ENCODE results near the gene XPA.
"Not testable (repeated sequence)": the region's sequence is repeated elsewhere in the genome, so short reads cannot be mapped to it uniquely, and the experiment has no call there.

XPA gene

DNA sequence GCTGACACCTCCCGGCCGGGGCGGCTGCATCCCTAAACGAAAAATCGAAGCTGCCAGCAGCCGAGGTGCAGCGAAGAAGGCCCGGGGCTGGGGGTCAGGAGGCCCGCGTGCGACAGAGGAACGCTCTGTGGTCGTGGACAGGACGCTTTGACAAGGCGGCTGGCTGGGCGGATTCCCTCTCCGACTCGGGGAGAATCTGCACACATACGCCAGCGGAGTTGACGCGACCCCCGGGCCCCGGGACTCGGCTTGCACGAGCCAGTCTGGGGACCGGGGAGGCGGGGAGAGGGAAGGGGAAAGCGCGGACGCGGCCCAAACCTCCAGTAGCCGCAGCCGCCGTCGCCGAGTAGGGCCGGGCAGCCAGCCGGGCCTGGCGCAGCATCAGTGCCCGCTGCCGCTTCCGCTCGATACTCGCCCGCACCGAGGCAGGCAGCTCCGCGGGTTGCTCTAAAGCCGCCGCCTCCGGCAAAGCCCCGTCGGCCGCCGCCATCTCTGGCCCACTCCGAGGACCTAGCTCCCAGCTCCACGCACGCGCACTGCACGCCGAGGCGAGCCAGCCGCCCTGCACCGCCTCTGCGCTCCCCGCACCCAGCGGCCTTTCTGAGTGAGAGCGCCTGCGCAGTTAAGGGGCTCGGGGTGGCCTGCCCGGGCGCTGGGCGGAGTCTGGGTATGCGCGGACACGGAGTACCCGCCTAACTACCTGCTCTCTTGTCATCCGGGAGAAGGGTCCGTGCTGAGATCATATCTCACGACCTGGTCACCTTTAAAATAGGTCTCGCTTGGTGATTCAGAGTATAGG lies at the start of gene XPA:
XPA (minus strand) TSS at position 538 of the 799 bp plus-strand sequence; CDS start at position 490, 48 bp downstream.
- peak; percentile 98 for DNase-seq (ENCODE audit: low spot score)

DNA sequence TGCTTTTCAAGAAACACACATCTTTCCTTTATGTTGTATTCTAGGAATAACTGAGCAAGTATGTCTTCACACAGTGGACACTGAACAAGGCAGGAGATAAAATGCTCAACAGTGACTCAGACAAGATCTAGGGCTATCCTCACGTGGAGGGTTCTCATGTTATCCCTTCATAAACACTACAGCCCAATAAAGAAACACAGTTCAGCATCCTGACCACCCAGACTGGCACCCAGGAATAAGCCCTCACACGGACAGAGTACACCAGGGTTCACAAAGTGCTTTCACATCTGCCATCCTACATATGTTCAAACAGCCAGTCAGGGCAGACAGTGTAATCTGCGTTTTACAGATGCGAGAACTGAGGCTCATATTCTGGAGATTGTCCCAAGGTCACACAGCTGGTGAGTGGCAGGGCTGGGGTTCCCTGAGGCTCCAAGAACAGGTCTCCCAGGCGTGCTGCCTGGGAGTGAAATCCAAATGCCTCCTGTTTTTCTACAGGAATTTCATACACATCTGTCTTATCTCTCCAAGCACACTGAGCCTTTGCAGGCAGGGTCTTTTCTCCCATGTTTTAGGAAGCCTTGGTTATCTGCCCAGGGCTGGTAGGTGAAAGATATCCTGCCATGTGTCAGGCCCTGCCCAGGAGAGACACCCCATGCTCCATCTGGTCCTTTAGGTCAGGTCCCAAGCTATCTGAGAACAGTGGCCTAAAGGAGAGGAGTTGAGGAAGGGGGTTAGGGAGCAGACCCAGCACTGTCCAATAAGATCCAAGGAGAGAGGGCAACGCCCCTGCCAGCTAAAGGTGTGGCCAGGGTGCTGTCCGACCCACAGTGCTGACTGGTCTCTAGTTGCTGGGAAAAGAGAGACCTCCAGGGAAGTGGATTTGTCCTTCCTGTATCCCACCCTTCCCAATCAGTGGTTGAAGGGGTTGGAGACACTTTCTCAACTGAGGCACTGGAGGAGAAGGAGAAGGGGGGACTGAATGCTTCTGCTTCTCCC lies 47.9 kb upstream of the XPA start:
- DNase-seq (ENCODE audit: low spot score): peak; percentile 58

GRCh38 chr9:97744025-97744424 lies 46.9 kb upstream of the XPA start:
- not testable (repeated sequence) for DNase-seq (ENCODE audit: low spot score)

- no peak for DNase-seq (ENCODE audit: low spot score)
These were observed 45.4 kb upstream of the XPA start for GRCh38 chr9:97742545-97742944.

GRCh38 chr9:97741947-97742346 lies 44.8 kb upstream of the XPA start:
- DNase-seq (ENCODE audit: low spot score): no peak

DNA sequence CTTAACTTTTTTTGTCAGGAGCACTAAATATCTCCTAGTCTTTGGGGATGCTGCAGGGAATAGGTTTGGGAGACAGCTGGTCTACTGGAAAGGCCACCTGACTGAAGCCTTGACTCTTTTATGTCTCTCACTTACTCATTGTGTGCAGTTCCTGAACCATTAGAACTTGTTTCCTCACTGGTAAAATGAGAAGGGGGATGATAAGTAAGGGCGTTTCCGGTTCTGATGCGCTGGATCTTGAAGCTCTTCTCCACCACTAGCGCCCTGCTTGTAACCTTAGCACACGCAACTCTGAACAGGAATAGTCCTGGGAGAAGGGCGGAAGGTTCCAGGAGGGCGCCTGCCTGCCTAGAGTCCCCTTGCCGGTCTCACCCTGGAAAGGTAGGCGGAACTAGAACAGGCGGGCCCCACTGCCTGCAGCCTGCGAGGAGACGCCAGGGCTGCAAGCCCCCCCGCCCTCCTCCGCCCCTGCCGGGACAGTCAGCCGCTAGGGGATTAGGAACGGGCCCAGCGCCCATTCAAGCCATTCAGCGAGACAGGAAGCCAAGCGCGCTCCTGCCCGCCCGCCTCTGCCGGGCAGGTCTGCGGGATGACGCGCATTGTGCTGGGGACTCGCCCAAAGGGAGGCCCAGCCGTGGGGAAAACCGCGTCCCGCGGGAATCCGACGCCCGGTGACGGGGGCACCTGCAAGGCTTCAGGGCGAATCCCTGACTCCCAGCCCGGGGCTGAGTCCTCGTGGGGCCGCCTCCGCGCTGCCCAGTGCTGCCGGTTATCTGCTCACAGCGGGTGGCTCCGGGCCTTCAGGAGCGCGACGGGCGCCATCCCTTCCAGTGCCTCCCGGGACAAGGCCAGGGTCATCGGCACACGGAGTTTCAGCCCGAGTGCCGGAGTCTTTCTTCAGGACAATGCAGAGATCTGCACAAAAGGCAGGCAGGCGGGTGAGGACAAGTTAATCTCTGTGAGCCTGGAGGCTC lies 44.0 kb upstream of the XPA start:
- DNase-seq (ENCODE audit: low spot score): peak; percentile 87

DNA sequence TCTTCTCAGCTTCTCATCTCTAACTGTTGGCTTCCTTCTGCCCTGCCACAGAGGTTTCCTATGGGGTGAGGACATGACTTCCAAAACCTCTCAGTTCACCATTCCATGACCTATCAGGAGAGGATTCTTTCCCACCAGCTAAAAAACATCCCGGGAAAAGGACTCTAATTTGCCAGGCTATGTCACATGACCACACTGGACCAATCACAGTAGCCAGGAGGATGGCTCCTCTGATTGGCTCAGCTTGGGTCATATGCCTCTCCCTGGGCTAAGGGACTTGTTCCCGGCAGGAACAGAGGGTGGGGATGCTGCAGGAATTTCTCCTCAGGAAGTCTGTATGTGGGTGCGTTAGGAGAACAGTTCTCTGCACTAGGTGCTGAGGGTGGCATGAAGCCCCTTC lies 40.3 kb upstream of the XPA start:
- DNase-seq (ENCODE audit: low spot score): peak; percentile 51

DNA sequence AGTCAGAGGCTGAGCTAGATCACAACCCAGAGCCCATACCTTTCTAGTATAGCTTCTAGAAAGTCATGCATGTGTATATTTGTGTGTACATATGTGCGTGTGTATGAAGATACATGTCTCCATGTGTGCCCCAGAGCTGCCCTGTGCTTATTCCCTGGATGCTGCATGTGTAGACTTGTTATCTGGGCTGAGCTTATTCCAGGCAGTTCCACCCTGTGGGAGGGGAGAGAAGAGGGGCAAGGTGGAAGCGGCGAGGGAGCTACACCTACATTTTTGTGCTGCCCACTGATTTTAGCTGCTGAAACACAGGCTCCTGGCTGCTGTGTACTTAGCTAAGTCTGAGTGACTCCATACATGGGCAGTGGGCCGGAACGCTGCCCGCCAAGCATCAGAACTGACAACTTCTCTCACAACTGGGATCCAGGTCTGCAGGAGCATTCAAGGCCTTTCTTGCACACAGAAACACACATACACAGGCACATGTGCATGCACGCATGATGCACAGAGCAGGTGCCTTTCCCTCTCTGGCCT lies 38.0 kb upstream of the XPA start:
- DNase-seq (ENCODE audit: low spot score): no peak

GRCh38 chr9:97726716-97727115 lies 29.6 kb upstream of the XPA start:
- no peak for DNase-seq (ENCODE audit: low spot score)

DNA sequence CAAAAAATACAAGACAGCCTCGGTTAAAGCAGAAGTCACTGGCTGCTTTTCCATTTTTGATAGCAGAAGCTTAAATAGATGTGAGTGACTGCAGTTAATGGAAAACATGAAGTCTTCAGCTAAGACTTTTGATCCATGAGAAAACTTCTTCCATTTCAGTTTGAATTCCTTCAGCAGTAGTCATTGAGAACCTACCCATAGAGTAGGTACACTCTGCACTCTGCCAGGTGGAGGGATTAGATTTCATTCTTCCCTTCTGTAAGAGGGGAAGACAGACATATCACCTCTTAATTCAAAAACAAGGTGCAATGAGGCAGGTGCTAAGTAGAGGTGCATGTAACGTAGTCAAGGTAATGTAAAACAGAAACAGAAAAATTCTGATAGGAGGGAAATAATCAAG lies 26.7 kb upstream of the XPA start:
- no peak for DNase-seq (ENCODE audit: low spot score)

DNA sequence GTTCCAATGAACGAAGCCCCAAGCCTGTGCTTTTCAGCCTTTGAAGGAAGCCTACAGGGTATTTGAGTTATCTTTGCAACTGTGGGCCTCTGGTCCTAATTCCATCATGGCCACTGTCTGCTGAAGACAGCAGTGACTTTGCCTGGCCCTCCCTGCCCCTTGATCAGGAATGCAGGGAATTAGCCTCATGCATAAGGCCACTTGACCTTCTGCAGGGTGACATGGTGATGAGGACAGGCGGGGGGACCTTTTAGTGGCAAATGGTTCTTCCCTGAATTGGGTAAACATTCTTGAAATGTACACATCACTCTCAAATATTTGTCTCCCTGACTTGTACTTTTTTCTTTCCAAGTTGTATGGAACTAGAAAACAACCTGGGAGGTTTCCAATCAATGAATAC lies 25.2 kb upstream of the XPA start:
- no peak for DNase-seq (ENCODE audit: low spot score)

- no peak for DNase-seq (ENCODE audit: low spot score)
These were observed 24.3 kb upstream of the XPA start for GRCh38 chr9:97721396-97721795.

GRCh38 chr9:97717866-97718265 lies 20.7 kb upstream of the XPA start:
- no peak for DNase-seq (ENCODE audit: low spot score)

- DNase-seq (ENCODE audit: low spot score): no peak
These were observed 17.3 kb upstream of the XPA start for GRCh38 chr9:97714435-97714834.

DNA sequence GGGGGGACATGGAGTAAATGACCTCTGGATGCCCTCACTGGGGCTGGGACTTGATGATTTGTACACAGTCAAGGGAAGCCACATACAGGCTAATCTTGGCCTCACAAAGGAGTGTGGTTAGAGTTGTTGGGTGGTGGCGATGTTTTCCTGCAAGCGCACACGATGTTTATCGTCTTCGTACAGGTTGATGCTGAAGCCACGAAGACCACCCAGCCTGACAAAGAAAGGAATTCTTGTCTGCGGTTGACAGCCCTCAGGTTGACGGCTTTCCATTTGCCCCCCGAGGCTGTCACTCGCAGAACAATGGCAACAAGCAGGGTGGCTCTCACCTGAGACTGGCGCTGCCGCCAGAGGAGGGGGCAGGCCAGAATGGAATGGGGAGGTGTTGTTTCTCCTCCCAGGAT lies 14.1 kb upstream of the XPA start:
- DNase-seq (ENCODE audit: low spot score): no peak

GRCh38 chr9:97710356-97711222 lies 13.4 kb upstream of the XPA start:
- peak; percentile 65 for DNase-seq (ENCODE audit: low spot score)

- no peak for DNase-seq (ENCODE audit: low spot score)
These were observed 9.1 kb upstream of the XPA start for GRCh38 chr9:97706246-97706645.

GRCh38 chr9:97705354-97705950 lies 8.3 kb upstream of the XPA start:
- no peak for DNase-seq (ENCODE audit: low spot score)

DNA sequence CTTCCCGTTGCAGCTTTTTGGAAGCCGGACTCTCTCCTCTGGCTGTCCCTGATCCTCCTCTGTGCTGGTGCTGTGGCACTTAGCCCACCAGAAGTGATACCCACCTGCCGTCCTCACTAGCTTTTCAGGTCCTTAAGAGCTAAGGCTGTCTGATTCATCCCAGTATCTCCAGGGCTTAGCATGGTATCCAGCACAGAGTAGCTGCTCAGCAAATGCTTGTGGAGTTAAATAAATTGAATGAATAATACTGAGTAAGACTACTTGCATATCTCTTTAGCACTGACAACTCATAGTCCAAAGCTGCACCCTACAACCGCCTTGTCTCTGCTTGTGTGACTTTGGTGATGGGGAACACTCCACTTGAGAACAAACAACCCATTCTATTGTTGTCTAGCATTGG lies 7.7 kb upstream of the XPA start:
- DNase-seq (ENCODE audit: low spot score): no peak

GRCh38 chr9:97704345-97704677 lies 7.2 kb upstream of the XPA start:
- no peak for DNase-seq (ENCODE audit: low spot score)

All from ecto neural progenitor cell (in vitro differentiated cells).